Keratinocyte (primary cell): ENCODE data around the gene SEC61A2.

Experiments used
- CTCF ChIP-seq, 3 experiments: IDR thresholded peaks in 1 of 3; conservative IDR thresholded peaks in 1 of 3; optimal IDR thresholded peaks in 1 of 3; 2 replicates in 2 of 3; 3 replicates in 1 of 3; pipeline versions ENCODE3 to v1.5.1; 2011; ENCODE audit warnings: low read length in 3 of 3, mild to moderate bottlenecking in 3 of 3, moderate library complexity in 2 of 3, control low read depth in 1 of 3, inconsistent platforms in 1 of 3; ENCODE audit not compliant: insufficient read depth in 2 of 3; ENCODE audit errors: extremely low read depth in 1 of 3
- EZH2 ChIP-seq: IDR thresholded peaks from one replicate; pipeline ENCODE4 v1.6.1; 2012; ENCODE audit warnings: inconsistent platforms, mild to moderate bottlenecking, low read length, moderate library complexity

GRCh38 chr10:12179606-12180170 is 50.2 kb downstream of the SEC61A2 start:
- TF ChIP-seq CTCF (optimal IDR thresholded peaks at IDR 0.05 in 1 of 3, IDR thresholded peaks at IDR 0.05 in 1 of 3, conservative IDR thresholded peaks at IDR 0.05 in 1 of 3; ENCODE audit: extremely low read depth in 1 of 3, insufficient read depth in 2 of 3, low read length in 3 of 3) (no peak), EZH2 (no peak)
